ENCODE results near the gene KIRREL3.

KIRREL3 gene

GRCh38 chr11:126901783-126902182, 98.8 kb downstream of the KIRREL3 start:
- DNase-seq = no peak

- DNase-seq = no peak
Measured at GRCh38 chr11:126899961-126900748, 100.4 kb downstream of the KIRREL3 start.

- no peak for DNase-seq
Measured at GRCh38 chr11:126898802-126899201, 101.8 kb downstream of the KIRREL3 start.

GRCh38 chr11:126897430-126897829, 103.1 kb downstream of the KIRREL3 start:
- no peak for DNase-seq

- no peak for DNase-seq
Measured at GRCh38 chr11:126896025-126896424, 104.5 kb downstream of the KIRREL3 start.

- DNase-seq = no peak
Measured at GRCh38 chr11:126893796-126894195, 106.8 kb downstream of the KIRREL3 start.

GRCh38 chr11:126892756-126893155, 107.8 kb downstream of the KIRREL3 start:
- no peak for DNase-seq

GRCh38 chr11:126891556-126892217, 108.9 kb downstream of the KIRREL3 start:
- DNase-seq = no peak

GRCh38 chr11:126890561-126890960, 110.0 kb downstream of the KIRREL3 start:
- no peak for DNase-seq

- DNase-seq = no peak
Measured at GRCh38 chr11:126888115-126888712, 112.4 kb downstream of the KIRREL3 start.

GRCh38 chr11:126886636-126887035, 113.9 kb downstream of the KIRREL3 start:
- DNase-seq = no peak

GRCh38 chr11:126886085-126886484, 114.5 kb downstream of the KIRREL3 start:
- DNase-seq = no peak

GRCh38 chr11:126884594-126884993, 116.0 kb downstream of the KIRREL3 start:
- no peak for DNase-seq

- no peak for DNase-seq
Measured at GRCh38 chr11:126884192-126884591, 116.4 kb downstream of the KIRREL3 start.

GRCh38 chr11:126880872-126881271, 119.7 kb downstream of the KIRREL3 start:
- peak; percentile 61 for DNase-seq

GRCh38 chr11:126879516-126879915, 121.1 kb downstream of the KIRREL3 start:
- no peak for DNase-seq

- DNase-seq = no peak
Measured at GRCh38 chr11:126878913-126879482, 121.6 kb downstream of the KIRREL3 start.

GRCh38 chr11:126874831-126875230, 125.7 kb downstream of the KIRREL3 start:
- no peak for DNase-seq

GRCh38 chr11:126874276-126874675, 126.3 kb downstream of the KIRREL3 start:
- no peak for DNase-seq

- DNase-seq = no peak
Measured at GRCh38 chr11:126871792-126872191, 128.8 kb downstream of the KIRREL3 start.

GRCh38 chr11:126870021-126870420, 130.5 kb downstream of the KIRREL3 start:
- DNase-seq = no peak

GRCh38 chr11:126868741-126869140, 131.8 kb downstream of the KIRREL3 start:
- no peak for DNase-seq

GRCh38 chr11:126864934-126865333, 135.6 kb downstream of the KIRREL3 start:
- DNase-seq = no peak

All from NCI-H774 (cell line).